Endothelial cell (in vitro differentiated cells): ENCODE results near the gene CCDC127. TPM values are rescaled to one million over a fixed set of nuclear protein-coding genes. Genes with fewer than 3 reads are reported as not detected.
"Not testable (repeated sequence)": the region's sequence is repeated elsewhere in the genome, so short reads cannot be mapped to it uniquely, and the experiment has no call there.

Source experiments
- DNase-seq: peaks from one replicate; pipeline ENCODE4 v3.0.0; 2021; ENCODE audit warnings: low spot score
- H3K27ac Mint-ChIP-seq: one replicate; pipeline ENCODE4 v1.8.0; 2021; ENCODE audit warnings: mixed read lengths, inconsistent platforms; ENCODE audit not compliant: unreplicated experiment
- H3K27me3 Mint-ChIP-seq: one replicate; pipeline ENCODE4 v1.8.0; 2021; ENCODE audit warnings: mild to moderate bottlenecking, moderate library complexity, mixed read lengths, inconsistent platforms; ENCODE audit not compliant: unreplicated experiment
- H3K36me3 Mint-ChIP-seq: one replicate; pipeline ENCODE4 v1.8.0; 2021; ENCODE audit warnings: mild to moderate bottlenecking, low read depth, mixed read lengths, inconsistent platforms; ENCODE audit not compliant: unreplicated experiment
- H3K4me1 Mint-ChIP-seq: one replicate; pipeline ENCODE4 v1.8.0; 2021; ENCODE audit warnings: mild to moderate bottlenecking, mixed read lengths, inconsistent platforms; ENCODE audit not compliant: unreplicated experiment
- H3K4me3 Mint-ChIP-seq: one replicate; pipeline ENCODE4 v1.8.0; 2021; ENCODE audit warnings: mild to moderate bottlenecking, mixed read lengths, inconsistent platforms; ENCODE audit not compliant: unreplicated experiment
- H3K9me3 Mint-ChIP-seq: one replicate; pipeline ENCODE4 v1.8.0; 2021; ENCODE audit warnings: mixed read lengths, inconsistent platforms; ENCODE audit not compliant: unreplicated experiment
- CTCF ChIP-seq: fragments of 200-600 bp; sonication (generic); IDR thresholded peaks from one replicate; pipeline ENCODE4 v1.5.0; 2021; ENCODE audit warnings: antibody characterized with exemption; ENCODE audit not compliant: unreplicated experiment
- total RNA-seq: library from RNA; stranded (reverse); fragmentation: NEBNext Ultra II Directional; extraction: Animal tissue kit (Norgen Biotek cat#: 25700); gene quantifications from one replicate; pipeline ENCODE4 v1.2.1, GENCODE V29; 2021; ENCODE audit not compliant: unreplicated experiment

CCDC127 gene
- total RNA-seq, 1 donor from 2014 or later: 8.1 TPM

GRCh38 chr5:230711-231110 lies 12.8 kb upstream of the CCDC127 start:
- DNase-seq: no peak
- H3K27me3 Mint-ChIP-seq: peaks cover 3% of the 10 kb centered on the region
- H3K9me3 Mint-ChIP-seq: no peaks in the 10 kb centered on the region
- no peak overlapping the region for H3K4me3 Mint-ChIP-seq
- TF ChIP-seq CTCF: no peak
- H3K27ac Mint-ChIP-seq: no peak overlapping the region
- H3K4me1 Mint-ChIP-seq: no peaks in the 10 kb centered on the region
- peaks cover 51% of the 10 kb centered on the region for H3K36me3 Mint-ChIP-seq

GRCh38 chr5:228886-229285 lies 10.9 kb upstream of the CCDC127 start:
- Mint-ChIP-seq H3K4me3 (no peak overlapping the region), H3K27ac (no peak overlapping the region), H3K4me1 (no peaks in the 10 kb centered on the region), H3K9me3 (no peaks in the 10 kb centered on the region), H3K36me3 (peaks cover 53% of the 10 kb centered on the region), H3K27me3 (peaks cover 3% of the 10 kb centered on the region)
- no peak for TF ChIP-seq CTCF
- DNase-seq: no peak

- Mint-ChIP-seq H3K4me3 (peak overlapping the region; percentile 52), H3K4me1 (peaks cover 11% of the 10 kb centered on the region), H3K36me3 (peaks cover 42% of the 10 kb centered on the region)
- not testable (repeated sequence) for H3K27ac Mint-ChIP-seq, H3K27me3 Mint-ChIP-seq, H3K9me3 Mint-ChIP-seq, DNase-seq
These were observed 9.4 kb upstream of the CCDC127 start for GRCh38 chr5:227375-227774.

- TF ChIP-seq CTCF: no peak
- H3K27me3 Mint-ChIP-seq: no peaks in the 10 kb centered on the region
- no peak for DNase-seq
- H3K4me3 Mint-ChIP-seq: peak overlapping the region; percentile 54
- H3K9me3 Mint-ChIP-seq: no peaks in the 10 kb centered on the region
- peaks cover 35% of the 10 kb centered on the region for H3K36me3 Mint-ChIP-seq
- H3K27ac Mint-ChIP-seq: peak overlapping the region; percentile 80
- peaks cover 12% of the 10 kb centered on the region for H3K4me1 Mint-ChIP-seq
These were observed 7.4 kb upstream of the CCDC127 start for GRCh38 chr5:225334-225733.

GRCh38 chr5:223791-224190 lies 5.8 kb upstream of the CCDC127 start:
- H3K9me3 Mint-ChIP-seq: no peaks in the 10 kb centered on the region
- peaks cover 30% of the 10 kb centered on the region for H3K36me3 Mint-ChIP-seq
- H3K4me3 Mint-ChIP-seq: no peak overlapping the region
- H3K27me3 Mint-ChIP-seq: no peaks in the 10 kb centered on the region
- no peak overlapping the region for H3K27ac Mint-ChIP-seq
- peaks cover 12% of the 10 kb centered on the region for H3K4me1 Mint-ChIP-seq
- no peak for TF ChIP-seq CTCF
- no peak for DNase-seq

- Mint-ChIP-seq H3K36me3 (peaks cover 27% of the 10 kb centered on the region), H3K4me1 (peaks cover 12% of the 10 kb centered on the region), H3K27ac (peak overlapping the region; percentile 69)
- H3K9me3 Mint-ChIP-seq, H3K27me3 Mint-ChIP-seq, H3K4me3 Mint-ChIP-seq, DNase-seq: not testable (repeated sequence)
These were observed 5.2 kb upstream of the CCDC127 start for GRCh38 chr5:222951-223715.
